Measurements from ENCODE around the gene ZMAT3. TPM values are rescaled to one million over a fixed set of nuclear protein-coding genes. Genes with fewer than 3 reads are reported as not detected.

Gene ZMAT3
- 2.1 and 4.2 TPM in 2 replicates for total RNA-seq (2014; rRNA removed; shearing (Covaris generic))

- DNase-seq (ENCODE audit: low read depth), result peak; percentile 85
These were observed at the start of gene ZMAT3 for GRCh38 chr3:179071323-179072099. ZMAT3 (minus strand) TSS chr3:179071809; CDS start chr3:179067752, 4,057 bp downstream.

GRCh38 chr3:179116816-179117215 lies 45.2 kb upstream of the ZMAT3 start:
- DNase-seq (ENCODE audit: low read depth), result no peak

- peak; percentile 79 for DNase-seq (ENCODE audit: low read depth)
These were observed 43.8 kb upstream of the ZMAT3 start for GRCh38 chr3:179115444-179115843.

- no peak for DNase-seq (ENCODE audit: low read depth)
These were observed 42.3 kb upstream of the ZMAT3 start for GRCh38 chr3:179113903-179114302.

GRCh38 chr3:179108086-179108485 lies 36.5 kb upstream of the ZMAT3 start:
- DNase-seq (ENCODE audit: low read depth), result peak; percentile 80

- DNase-seq (ENCODE audit: low read depth), result no peak
These were observed 36.0 kb upstream of the ZMAT3 start for GRCh38 chr3:179107617-179108016.

GRCh38 chr3:179105881-179106280 lies 34.3 kb upstream of the ZMAT3 start:
- no peak for DNase-seq (ENCODE audit: low read depth)

GRCh38 chr3:179100652-179101051 lies 29.0 kb upstream of the ZMAT3 start:
- DNase-seq (ENCODE audit: low read depth), result peak; percentile 79

GRCh38 chr3:179098388-179099077 lies 26.9 kb upstream of the ZMAT3 start:
- DNase-seq (ENCODE audit: low read depth), result peak; percentile 70

- DNase-seq (ENCODE audit: low read depth), result peak; percentile 55
These were observed 22.2 kb upstream of the ZMAT3 start for GRCh38 chr3:179093807-179094206.

GRCh38 chr3:179091113-179091512 lies 19.5 kb upstream of the ZMAT3 start:
- no peak for DNase-seq (ENCODE audit: low read depth)

- DNase-seq (ENCODE audit: low read depth), result peak; percentile 35
These were observed 16.7 kb upstream of the ZMAT3 start for GRCh38 chr3:179088306-179088705.

GRCh38 chr3:179083977-179084376 lies 12.4 kb upstream of the ZMAT3 start:
- no peak for DNase-seq (ENCODE audit: low read depth)

- peak; percentile 61 for DNase-seq (ENCODE audit: low read depth)
These were observed 10.8 kb upstream of the ZMAT3 start for GRCh38 chr3:179082416-179082815.

GRCh38 chr3:179081885-179082284 lies 10.3 kb upstream of the ZMAT3 start:
- DNase-seq (ENCODE audit: low read depth), result no peak

GRCh38 chr3:179079537-179079936 lies 7.9 kb upstream of the ZMAT3 start:
- DNase-seq (ENCODE audit: low read depth), result no peak

GRCh38 chr3:179076243-179077027 lies 4.8 kb upstream of the ZMAT3 start:
- no peak for DNase-seq (ENCODE audit: low read depth)

- DNase-seq (ENCODE audit: low read depth), result no peak
These were observed 3.0 kb upstream of the ZMAT3 start for GRCh38 chr3:179074656-179075055.

- DNase-seq (ENCODE audit: low read depth), result no peak
These were observed 2.2 kb upstream of the ZMAT3 start for GRCh38 chr3:179073816-179074215.

GRCh38 chr3:179072100-179072438 lies 460 bp upstream of the ZMAT3 start:
- peak; percentile 48 for DNase-seq (ENCODE audit: low read depth)

- DNase-seq (ENCODE audit: low read depth), result no peak
These were observed 634 bp downstream of the ZMAT3 start for GRCh38 chr3:179071027-179071322.

GRCh38 chr3:179069762-179070390 lies 1.7 kb downstream of the ZMAT3 start:
- DNase-seq (ENCODE audit: low read depth), result no peak
